HG02759 (cell line): Measurements from ENCODE around the gene TMEM187.
"Not testable (repeated sequence)": the region's sequence is repeated elsewhere in the genome, so short reads cannot be mapped to it uniquely, and the experiment has no call there.

Source experiments
- ATAC-seq: cut with Tn5 transposase; IDR thresholded peaks from one replicate; pipeline ENCODE4 v1.9.1; 2021; ENCODE audit warnings: mild to moderate bottlenecking, moderate library complexity; ENCODE audit not compliant: unreplicated experiment

TMEM187 gene

DNA sequence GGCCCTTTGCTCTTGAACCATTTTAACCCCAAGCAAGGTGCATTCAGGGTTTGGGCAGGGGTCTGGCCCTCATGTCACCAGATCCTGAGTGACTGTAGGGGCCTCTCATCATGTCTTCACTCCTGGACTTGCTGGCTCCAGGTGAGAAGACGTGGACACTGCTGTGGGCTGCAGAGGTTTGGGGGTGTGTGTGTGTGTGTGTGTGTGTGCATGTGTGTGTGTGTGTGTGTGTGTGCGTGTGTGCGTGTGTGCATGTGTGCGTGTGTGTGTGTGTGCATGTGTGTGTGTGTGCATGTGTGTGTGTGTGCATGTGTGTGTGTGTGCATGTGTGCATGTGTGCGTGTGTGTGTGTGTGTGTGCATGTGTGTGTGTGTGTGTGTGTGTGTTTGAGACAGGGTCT, 21.8 kb downstream of the TMEM187 start:
- not testable (repeated sequence) for ATAC-seq

DNA sequence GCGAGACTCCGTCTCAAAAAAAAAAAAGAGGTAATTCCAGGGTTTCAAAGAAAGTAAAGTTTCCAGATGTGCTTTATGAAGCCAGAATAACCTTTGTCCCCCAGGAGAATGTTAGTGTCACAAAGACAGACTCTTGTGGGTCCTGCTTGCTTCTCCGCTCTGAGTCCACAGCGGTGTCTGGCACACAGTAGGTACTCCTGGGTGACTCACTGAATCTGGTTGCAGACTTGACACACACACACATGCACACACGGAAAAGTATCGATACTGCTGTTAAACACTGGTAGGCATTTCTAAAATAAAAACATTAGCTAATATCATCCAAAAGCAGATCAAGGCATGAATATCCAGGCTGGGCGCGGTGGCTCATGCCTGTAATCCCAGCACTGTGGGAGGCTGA, 22.9 kb downstream of the TMEM187 start:
- no peak for ATAC-seq

DNA sequence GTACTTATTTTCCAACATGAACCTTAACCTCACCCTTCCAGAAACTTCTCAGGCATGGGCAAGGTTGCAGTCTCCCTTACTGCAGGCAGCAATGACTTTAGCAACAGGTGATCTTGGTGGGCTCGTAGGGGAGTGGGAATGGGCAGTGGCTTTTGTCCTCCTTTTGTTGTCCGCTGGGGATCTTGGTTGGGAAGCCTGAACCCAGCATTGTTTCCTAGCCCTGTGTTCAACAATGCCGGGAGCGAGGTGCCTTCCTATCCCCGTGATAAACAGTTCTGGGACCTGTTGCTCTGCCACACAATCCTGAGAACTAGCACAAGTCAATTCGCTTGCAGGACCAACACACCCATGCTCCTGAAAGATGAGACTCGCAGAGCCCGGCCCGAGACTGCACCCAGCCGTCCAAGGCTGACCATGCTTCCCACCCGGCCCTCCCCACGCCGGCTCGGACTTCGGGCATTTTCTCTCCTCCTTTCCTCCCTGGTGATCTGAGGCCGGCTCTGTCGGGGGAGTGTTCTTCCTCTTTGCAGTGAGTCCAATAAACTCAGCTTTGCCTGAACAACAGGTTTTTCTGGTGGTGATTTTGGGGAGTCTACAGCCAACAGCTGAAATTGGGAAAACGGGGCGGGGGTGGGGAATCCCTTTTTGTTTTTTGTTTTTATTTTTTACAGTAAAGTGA, 26.9 kb downstream of the TMEM187 start:
- no peak for ATAC-seq

DNA sequence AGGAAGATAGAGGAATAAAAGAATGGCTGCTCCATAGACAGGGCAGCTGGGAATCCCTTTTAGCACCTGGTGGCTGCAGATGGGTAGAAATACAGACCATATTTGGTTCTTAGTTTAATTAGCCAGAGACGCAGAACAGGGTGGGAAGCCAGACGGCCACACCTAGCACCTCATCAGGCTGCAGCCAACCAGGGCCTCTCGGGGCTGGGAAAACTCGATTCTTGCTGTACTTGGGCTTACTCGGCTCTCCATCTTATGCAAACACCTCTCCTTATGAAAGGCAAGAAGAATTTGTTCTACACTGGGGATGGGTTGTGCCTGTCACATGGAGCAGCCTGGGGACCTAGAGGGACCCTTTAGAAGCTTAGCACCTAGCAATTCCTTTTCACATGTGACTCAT, 27.5 kb downstream of the TMEM187 start:
- ATAC-seq = no peak

DNA sequence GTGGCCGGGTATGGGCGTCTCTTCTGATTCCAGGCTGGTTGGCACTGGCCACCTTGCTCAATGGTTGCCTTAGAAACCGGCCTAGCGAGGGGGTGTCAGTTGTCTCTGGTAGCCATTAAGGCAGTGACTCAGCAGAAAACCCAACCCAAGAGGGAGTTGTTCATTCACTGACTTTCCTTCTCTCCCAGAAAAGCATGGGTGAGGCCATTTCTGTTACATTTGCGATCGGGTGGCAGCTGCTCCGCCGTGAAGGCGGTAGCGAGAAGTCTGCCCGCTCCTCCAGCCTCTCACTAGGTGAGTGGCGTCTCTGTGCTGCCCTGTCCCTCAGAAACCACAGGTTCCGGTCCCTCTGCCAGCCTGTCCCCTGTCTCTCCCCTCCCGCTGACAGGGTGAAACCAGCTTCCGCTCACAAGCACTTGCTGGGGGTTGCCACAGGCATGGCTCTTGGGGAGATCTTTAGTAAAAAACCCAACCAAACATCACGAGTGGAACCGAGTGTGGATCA, 29.7 kb downstream of the TMEM187 start:
- no peak for ATAC-seq

DNA sequence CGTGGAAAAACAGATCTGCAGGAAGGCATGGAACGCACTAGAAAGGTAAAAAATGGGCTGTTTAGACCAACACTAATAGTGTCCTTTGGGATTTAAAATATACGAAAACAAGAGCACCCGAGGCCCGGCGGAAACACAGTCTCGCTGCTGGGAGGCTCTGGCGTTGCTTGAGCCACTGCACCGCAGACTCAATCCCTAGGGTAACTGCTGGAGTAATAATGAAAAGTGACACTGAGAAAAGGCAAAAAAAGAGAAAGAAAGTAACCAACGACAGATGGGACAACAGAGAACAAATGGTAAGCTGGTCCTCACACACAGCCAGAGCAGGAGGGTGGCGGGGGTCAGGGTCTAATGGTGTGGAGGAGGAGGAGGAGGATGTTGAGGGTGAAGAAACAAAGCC, 31.8 kb downstream of the TMEM187 start:
- ATAC-seq = no peak

DNA sequence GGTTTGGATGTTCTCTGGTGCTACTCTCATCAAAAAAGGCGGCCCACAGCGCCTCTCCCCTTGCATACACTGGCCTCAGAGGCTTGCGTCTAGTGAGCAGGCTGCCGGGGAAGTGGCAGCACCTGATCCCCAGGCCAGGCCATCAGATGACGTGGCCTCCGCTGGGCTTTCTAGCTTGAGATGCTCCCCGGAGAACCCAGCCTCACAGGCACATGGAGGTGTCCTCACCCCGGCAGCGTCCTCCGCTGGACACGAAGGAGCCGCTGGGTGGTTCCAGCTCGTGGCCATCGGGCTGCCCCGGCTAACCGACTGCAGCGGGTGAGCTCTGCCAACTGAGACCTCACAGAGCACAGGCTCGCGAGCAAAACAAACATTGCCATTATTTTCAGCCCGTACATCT, 34.4 kb downstream of the TMEM187 start:
- no peak for ATAC-seq

DNA sequence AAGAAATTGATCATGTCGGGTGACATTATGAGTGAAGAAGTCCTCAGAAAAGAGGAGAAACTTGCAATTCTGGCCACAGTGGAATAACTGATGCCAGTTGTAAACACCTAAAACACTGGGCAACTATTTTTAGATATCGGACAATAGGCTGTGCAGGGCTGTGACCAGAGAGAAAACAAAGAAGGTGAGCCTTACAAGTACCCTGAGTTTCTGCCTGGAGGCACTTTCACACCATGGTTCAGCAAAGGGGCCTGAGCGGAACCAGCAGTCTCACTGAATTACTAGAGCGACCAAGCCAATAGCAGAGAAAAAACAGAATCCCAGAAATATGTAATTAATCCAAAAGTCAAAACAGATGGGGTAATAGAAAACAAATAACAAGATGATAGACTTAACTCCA, 36.0 kb downstream of the TMEM187 start:
- no peak for ATAC-seq

DNA sequence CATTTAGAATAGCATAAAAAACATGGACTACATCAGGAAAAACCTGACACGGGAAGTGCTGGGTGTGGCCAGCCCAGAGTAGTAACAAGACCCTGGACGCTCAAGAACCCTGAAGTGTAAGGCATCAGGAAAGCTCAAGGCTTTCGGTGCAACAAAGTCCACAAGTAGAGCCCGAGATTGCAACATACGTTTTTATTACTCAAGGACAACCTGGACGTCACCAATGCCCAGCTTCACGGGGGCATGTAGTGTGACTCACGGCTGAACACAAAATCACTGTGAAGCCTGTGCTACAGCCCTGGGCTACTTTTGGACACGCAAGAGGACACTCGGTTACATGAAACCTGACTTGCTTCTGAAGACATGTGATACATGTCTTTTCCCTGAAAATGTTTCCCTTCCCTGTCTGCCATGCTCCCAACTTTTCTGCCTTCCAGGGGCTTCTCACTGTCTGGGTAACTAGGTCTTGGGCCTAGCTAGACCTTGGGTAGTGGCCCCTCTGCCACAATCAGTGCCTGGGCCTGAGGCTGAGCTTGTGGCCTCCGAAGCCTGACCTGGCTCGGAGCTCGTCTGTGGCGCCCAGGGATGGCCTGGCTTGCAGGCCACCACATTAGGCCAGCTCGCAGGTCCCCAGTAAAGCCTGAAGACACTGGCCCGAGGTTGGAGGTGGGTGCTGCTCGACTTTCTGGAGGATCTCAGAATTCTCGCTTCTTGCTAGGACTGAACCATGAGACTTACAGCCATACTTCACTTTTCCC, 38.0 kb downstream of the TMEM187 start:
- no peak for ATAC-seq

DNA sequence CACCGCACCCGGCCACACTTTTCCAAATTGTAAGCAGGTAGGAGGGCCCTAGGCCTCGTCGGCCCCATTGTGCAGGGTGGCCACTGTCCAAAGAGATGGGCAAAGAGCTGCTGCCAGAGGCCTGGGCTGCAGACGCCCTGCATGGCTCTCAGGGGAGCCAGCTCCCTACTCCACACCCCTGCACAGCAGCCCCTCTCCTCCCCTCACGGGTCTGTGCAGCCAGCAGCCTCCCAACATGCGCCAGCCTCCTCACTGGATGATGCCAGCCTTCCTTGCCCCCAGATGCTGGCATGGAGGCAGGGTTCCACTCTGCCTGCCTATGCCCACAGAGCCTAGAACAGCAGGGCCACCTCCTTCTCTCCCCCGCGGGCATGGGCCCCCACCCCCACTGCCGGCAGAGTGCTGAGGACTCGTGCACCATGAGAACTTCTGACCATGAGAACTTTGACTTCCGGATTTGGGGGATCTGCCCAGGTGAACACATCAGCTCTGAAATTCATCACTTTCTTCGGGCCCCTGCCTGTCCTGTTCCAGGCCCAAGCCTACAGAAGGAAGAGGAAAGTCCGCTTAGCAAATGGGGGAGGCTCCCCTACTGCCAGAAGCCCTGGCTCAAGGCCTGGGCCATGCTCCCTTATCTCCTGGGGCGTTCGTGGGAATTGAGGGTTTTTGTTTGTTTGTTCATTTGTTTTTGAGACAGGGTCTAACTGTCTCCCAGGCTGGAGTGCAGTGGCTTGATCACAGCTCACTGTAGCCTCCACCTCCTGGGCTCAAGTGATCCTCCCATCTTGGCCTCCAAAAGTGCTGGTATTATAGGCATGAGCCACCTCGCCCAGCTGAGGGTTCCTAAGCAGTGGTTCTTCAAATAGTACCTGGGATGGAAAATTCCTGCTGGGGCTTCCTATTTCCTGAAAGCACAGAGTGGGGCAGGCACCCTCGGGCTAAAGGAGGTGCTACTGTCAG, 39.1 kb downstream of the TMEM187 start:
- no peak for ATAC-seq

DNA sequence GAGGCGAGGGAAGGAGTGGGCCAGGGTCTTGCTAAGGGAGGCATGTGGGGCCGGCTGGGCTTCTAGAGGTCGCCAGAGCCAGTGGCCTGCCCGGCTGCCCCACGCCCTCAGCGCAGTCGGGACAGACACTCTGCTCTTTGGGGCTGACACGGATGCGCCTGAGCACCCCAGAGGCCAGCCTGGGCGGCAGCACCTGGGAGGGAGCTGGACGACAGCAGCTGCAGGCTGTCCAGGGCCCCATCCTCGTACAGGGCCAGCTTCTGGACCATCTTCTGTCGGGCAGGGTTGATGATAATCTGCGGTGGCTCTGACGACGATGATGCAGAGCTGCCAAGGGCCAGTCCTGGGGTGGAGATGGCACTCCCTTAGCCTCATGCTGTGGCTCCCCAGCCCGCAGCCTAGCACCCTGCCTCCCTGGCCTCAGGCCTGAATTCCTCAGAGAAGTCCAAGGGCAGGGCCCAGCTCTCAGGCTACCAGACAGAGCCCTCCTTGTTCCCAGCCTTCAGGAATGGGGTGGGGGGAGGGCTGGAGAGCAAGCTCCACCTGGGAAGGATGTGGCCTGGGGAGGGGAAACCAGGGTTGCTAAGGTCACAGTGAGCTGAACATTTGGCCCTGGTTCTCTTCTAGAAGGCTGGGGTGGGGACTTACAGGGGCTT, 39.9 kb downstream of the TMEM187 start:
- no peak for ATAC-seq

DNA sequence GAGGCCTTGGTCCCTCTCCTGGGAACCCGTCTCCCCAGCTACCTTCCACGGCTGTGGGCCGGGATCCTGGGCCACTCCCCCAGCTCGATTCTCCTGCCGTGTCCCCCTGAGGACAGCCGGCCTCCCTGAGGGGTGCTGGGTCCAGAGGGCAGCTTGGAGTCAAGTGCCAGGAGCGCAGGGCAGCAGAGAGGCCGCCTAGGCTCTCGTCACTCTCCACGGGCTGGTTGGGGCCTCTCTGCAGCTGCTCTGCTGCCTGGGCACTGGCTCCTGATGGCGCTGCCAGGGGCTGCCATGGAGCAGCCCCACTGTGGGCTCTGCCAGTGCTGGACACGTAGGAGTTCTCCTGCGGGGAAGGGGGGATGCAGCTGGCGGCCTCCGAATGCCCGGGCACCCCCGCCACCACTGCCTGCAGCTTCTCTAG, 40.5 kb downstream of the TMEM187 start:
- no peak for ATAC-seq

DNA sequence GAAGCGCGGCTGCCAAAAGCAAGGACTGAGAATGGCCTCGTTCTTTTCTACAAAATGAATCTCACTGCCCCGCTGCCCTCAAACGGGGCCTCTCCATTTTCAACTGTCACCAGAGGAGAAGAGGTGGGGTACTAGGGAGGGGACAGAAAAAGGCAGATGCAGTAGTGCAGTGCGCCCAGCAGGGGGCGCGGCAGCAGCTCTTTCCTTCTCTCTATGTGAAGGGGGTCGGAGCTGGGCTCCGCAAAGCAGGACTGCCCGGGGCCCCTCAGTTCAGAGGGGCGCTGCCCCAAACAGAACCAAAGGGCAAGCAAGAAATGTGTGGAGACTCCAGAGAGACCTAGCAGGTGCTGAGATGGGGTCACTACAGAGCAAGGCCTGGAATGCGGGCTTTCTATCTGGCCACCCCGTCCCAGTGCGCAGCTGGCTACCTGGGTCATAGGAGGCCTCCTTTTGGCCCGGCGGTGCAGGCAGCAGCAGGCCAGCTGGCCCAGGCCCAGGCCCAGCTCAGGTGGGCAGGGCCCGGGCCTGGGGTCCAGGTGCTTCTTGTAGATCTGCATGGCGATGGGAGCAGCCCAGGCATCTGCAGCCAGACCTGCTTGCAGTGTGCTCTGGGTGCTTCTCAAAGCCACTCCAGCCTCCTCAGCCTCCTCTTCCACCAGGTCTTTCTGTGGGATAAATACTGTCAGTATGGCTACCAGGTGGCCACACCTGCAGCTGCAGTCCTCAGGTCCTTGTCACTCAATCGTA, 41.2 kb downstream of the TMEM187 start:
- ATAC-seq = no peak

DNA sequence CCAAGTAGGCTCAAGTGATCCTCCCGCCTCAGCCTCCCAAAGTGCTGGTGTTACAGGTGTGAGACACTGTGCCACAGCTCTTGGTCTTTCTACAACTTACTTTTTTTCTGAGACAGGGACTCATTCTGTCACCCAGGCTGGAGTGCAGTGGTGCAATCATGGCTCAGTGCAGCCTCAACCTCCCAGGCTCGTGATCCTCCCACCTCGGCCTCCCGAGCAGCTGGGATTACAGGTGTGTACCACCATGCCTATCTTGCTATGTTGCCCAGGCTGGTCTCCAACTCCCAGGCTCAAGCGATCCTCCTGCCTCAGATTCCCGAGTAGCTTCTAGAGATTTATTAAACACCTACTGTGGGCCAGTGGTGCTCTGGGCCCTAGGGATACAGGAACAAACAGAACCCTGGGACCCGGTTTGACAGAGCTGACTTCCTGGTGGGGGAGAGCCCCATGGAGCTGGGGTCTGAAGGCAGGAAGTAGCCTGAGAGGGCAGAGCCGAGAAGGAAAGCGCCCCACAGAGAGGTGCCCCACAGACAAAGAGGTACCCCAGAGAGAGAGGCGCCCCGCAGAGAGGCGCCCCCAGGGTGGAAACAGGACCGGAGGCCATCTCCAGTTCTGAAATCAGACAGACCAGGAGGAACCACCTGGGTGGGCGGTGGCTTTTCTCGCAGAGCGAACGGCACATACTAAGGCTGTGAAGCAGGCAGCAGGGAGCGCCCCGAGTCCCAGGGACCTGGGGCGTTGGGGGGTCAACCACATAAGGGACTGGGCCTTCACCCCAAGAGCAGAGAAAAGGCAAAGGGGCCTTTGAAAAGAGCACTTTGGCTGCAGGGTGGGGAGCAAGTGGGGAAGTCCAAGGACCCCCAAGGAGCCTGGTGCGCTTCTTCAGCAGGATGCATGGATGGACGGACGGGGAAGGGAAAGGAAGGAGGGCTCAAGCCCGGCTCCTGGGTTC, 42.2 kb downstream of the TMEM187 start:
- no peak for ATAC-seq

DNA sequence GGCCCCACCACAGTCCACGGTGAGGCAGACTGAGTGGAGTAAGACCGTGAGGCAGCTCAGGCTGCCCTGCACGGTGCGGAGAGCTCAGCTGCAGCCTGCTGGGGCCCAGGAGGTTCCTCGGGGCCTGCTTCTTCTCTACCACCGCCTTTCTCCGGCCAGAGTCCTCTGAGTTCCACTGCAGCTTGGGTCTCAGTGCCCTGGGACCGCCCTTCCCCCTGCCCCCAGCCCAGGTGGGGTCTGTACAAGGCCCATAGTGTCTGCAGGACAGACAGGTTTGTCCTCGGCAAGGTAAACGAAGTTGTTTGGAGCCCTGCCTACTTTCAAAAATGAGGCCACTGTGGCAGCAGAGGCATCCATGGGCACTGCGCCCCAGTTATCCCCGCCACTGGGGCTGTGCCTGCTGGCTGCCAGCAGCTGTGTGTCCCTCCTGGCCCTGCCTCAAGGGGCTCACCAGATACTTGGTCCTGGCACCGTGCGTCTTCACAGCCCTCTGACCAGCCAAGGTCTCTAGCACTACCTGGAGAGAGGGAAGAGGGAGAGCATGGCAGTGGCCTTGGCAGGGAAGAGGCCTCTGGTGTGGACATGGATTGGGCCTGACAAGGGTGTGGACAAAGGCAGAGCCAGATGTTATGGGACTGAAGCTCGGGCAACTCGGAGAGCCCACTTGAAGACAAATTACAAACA, 43.2 kb downstream of the TMEM187 start:
- no peak for ATAC-seq

DNA sequence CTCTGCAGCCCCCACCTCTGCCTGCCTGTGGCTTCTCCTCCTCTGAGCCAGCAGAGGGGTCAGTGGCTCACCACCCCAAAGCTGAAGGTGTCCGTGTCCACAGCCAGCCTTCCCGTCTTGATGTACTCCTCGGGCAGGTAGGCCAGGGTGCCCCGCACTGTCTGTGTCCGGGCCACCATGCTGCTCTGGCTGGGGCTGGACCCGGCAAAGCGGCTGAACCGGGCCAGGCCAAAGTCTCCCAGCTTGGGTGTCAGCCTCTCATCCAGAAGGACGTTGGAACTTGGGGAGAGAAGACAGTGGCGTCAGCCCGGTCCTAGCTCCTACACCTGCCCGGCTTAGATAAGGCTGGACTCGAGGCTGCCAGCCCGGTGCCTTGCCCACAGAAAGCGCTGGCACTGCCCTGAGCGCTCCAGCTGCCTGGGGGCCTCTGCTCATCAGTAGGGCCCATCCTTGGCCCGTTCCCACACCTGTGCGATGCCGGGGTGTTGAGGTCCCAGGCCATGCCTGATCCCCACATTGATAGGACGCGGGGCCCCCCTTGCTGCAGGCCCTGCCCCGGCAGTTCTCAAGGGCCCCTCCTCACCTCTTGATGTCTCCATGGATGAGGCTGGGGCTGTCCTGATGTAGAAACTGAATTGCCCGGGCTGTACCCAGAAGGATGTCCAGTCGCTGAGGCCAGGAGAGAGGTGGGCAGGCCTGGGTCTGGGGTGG, 44.0 kb downstream of the TMEM187 start:
- no peak for ATAC-seq

DNA sequence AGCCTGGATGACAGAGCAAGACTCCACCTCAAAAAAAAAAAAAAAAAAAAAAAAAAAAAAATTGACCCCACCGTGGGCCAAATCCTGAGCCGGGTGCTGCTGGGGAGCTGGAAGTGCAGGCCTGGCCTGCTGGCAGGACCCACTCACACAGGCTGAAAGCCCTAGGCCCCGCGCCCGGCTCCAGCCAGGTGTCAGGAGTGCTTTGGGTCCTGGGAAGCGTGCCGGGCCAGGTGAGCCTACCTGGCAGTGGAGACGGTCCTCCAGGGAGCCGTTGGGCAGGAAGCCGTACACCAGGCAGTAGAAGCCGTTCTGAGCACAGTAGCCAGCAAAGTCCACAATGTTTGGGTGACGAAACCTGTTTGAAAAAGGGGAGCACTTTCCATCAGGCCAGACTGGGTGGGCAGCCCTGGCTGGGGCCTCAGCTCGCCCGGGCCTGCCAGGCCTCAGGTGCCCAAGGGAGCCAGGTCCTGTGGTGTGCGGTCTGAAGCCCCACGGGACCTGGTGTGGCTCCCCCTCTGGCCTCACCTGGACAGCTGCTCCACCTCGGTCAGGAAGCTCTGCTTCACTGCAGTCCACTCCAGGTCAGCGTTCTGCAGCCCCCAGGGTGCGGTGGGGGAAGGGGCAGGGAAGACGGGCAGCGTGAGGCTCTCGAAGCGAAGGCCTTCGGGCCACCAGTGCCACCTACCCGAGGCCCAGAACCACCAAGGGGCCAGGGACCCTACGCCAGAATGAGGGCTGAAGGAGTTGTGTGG, 45.4 kb downstream of the TMEM187 start:
- ATAC-seq = no peak
